GM18858 (cell line): Measurements from ENCODE around the gene CDC25C.

ENCODE experiments used
- ATAC-seq: cut with Tn5 transposase; IDR thresholded peaks from one replicate; pipeline ENCODE4 v1.9.1; 2021; ENCODE audit not compliant: unreplicated experiment

The CDC25C gene

DNA sequence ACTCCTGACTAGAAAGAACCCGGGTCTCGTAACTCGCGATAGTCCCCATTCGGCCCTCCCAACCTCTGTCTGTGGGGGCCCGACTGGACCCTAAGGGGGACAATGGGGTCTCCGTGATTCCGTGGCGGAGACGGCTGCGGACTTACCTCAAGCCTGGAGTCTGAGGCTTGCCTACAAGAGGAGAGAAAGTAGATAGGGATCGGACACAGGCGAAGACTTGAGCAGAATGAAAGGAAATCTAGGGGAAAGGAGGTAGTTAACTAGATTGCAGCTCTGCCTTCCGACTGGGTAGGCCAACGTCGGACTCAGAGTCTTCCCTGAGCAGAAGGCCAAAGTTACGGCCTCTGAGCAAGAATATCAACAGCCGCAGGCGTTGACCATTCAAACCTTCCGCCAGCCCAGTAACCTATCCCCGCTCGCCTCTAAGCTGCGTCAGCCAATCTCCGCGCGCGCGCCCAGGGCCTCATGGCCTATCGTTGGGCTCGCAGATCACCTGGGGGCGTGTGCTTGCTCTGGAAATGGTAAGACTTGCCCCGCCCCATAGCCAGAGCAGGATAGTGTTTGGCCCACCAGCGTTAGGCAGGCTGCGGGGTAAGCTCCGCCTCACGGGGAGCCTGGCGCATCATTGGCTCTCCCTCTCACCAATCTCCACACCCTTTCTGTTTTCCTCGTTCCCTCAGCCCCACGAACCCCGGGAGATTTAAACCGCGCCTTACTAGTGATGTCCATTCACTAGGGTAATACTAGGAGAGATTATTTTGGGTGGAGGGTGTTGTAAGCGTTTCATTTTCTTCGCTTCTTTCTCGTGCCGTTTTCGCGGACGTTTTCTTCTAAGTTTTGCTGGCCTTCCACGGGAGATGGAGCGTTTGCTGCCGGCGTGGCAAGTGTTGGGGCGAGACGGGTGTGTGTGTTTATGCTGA is at the start of gene CDC25C:
TSS of gene CDC25C (minus strand) at position 356 of the 920 bp plus-strand sequence. CDS start 624 bp downstream, outside the sequence.
- ATAC-seq: peak; percentile 96

DNA sequence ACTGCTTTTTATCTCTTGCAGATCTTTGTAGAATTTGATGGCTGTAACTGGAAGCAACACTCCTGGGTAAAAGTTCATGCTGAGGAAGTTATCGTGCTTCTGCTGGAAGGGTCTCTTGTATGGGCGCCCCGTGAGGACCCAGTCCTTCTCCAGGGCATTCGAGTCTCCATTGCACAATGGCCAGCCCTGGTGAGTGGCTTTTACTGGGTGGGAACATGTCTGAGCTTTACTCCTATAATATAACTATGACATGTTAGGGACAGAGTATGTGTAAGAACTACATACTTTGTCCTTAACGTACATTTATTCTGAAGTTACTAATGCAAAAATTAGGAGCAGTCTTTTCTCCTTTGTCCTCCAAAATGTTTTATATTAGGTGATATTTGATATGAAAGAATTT is 41.0 kb upstream of the CDC25C start:
- ATAC-seq: no peak

DNA sequence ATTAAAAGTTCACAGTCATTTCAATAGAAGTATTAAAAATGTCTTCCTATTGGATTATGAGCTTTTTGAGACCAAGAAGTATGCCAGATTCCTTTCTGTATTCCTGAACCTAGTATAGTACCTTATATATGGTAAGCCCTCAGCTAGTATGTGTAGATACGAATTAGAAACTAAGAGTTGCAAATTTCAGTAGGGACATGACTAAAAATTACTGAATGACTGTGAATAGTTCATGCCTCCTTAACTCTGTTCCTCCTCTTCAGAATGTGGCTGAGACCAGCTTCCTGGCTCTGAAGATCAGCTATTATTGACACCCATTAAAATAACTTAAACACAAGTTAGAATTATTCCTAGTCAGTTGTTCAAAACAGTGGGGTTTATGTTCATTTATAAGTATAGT is 40.6 kb upstream of the CDC25C start:
- peak; percentile 80 for ATAC-seq

DNA sequence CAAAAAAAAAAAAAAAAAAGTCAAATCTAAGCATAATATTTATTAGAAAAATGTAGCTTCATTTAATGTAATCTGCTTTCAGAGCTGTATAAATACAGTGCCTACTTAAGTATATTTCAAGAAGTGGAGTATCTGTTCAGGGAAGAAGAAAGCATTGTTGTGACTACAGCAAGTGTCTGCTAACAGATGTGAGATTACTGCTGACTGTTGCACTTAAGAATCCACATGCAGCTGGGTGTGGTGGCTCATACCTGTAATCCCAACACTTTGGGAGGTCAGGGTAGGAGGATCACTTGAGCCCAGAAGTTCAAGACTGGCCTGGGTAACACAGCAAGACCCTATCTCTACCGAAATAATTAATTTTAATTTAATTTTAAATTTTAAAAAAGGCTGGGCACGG is 39.9 kb upstream of the CDC25C start:
- ATAC-seq: no peak

DNA sequence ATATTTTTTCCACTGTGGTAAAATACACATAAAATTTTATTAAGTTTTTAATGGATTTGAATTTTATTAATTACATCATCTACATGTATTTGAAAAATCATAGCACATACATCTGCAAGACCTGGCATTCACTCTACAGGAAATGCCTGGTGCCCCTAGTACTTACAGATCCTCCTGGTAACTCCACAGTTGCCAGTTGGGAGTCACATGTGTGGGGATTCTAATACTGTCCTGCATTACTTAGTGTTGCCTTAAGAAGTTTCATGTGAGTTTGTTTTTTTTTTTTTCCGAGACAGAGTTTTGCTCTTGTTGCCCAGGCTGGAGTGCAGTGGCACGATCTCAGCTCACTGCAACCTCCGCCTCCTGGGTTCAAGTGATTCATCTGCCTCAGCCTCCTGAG is 38.9 kb upstream of the CDC25C start:
- ATAC-seq: no peak

DNA sequence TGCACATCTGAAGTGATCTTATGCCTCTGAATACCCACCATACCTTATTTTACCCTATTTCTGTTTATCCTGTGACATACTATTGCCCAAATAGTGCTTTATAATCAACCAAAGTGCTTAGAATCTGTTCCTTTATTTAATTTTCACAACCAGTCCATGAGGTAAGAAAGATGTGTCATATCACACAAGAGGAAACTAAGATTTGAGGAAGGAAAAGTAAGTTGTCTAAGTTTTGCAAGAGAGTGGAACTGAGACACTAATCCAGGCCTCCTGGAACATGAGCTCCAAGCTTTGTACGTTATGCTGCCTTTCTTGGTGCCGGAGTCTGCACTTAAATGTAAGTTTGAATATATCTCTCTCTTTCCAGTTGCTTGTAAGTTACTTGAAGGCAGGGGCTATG is 38.1 kb upstream of the CDC25C start:
- no peak for ATAC-seq

DNA sequence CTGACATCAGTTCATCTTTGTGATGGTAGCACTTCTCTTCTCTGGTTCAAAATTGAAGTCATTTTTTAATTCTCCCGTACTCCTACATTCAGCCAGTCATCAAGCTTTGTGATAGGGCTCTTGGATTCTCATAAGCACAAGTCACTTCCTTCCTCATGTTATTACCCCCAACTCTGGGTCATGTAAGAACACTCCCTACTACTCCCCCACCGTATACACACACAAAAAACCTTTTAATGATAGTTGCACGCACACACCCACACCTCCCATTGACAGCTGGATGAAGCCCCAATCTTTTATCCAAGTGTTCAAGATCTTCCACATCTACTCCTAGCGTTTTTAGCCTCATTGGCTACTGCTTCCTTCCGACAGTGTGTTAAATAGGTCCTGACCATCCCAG is 37.7 kb upstream of the CDC25C start:
- no peak for ATAC-seq

DNA sequence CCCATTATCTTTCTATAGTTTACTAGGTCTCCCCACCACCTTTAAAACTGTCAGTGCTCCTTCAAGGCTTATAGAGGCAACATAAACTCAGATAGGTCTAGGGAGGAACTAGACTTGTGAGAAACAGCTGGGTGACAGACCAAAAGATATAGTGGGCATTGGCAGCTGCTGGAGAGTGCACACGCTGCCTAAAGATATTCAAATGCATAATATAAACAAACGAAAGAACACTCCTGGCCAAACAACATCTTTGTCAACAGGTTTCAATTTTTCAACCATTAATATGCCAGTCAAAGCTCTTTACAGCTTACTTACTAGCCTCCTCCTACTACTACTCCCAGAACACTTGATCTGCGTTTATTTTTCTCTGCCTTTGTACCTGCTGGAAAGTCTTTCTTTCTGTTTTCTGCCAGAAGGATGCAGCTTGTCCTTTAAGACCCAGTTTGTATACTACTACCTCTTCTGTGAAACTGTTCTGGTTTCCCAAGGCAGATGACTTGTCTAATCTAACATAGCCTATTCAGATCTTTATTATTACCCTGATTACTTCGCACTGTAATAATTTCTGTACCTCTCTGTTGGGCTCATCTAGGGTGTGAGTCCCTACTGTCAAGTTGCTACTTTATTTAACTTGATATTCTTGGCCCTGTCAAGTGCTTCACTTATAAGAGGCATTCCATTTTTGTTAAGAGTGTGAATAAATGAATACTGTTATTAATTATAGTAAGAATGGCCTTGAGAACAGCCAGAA is 35.2 kb upstream of the CDC25C start:
- ATAC-seq: no peak

DNA sequence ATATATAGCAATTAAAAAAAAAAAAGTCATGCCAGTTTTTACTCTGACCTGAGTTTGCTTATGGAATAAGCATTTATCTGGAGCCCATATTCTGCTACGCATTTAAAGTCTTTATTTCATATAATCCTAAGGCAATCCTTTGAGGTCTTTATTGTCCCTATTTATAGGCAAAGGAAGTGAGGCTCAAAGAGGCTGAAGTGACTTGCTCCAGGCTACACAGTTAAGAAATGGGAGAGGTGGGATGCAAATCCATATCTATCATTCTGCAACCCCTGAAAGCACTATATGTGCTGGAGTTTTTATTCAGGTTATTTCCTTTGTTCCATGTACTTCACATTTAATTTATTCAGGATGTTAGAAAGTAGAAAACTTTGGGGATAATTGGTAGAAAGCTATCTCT is 33.0 kb upstream of the CDC25C start:
- no peak for ATAC-seq

DNA sequence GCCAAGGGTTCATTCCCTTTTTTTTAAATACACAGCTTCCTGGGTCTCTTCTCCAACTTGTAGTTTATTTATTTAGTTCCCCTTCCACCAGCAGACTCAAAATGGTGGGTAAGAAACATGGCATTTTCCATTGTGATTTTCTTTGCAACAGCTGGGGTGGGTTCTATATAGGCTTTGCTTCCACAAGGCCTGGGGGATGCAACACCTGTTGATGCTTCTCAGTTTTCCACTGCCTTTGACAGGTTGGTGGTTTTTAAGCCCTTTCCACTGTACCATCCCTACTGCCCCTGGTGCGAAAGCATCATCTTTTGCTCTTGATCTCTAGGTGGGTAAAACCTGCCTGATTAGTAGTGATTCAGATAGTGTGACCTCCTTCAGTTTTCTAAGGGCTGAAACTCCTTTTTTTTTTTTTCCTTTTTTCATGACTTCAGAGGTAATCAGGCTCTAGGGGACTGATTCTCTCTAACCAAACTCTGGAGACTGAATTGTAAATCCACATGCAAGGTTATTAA is 29.4 kb upstream of the CDC25C start:
- no peak for ATAC-seq

DNA sequence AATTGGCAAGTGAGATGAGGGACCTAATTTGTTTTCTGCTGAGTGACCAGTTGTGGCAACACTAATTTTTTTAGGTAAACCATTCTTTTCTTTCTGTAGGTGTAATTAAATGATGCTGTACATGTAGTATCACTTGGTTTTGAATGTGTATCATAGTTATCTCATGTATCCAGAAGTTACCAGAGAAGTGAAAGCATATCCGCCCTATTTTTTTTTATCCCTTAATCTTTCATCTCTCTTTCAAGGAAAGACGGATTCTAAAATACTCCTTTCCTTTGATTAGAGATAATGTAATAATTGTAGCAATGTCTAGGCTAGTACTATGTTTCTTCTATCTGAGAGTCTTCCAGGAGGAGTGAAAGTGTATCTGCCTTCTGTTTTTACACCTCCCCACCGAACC is 28.0 kb upstream of the CDC25C start:
- no peak for ATAC-seq

DNA sequence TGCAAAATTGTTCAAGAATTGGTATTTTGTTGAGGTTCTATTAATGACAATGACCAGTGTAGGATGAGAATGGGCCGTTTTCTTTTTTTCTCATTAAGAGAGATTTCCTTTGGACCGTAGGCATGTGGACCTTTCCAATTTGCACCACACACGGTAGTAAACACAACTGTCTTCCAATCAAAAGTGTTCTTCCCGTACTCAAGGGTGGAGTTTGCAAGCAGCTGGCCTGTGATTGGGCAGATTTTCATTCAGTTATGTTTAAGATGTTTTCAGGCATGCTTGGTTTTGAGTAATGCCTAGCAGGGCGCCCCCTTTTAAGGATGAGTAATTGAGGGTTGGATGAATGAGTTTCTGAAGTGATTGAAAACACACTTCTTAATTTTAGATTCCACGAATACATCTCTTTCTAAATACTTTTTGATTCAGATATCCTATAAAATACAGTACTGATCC is 23.3 kb upstream of the CDC25C start:
- ATAC-seq: peak; percentile 41

DNA sequence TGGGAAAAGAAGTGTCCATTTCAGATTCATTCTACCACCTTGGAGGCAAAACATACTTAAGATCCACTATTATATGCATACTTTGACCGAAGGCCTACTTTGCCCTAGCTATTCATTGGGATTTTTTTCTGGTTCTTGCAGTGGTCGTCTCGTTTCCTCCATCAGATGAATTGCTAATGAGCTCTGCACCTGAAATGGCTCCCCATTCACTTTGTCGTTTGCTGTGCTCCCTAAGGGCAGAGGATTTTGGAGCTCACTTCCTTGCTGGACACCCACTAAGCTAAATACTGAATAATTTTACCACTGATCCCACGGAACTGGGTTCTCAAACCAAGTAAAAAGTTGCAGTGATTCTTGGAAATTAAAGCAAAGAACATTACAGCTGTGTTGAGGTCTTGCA is 22.8 kb upstream of the CDC25C start:
- ATAC-seq: no peak

DNA sequence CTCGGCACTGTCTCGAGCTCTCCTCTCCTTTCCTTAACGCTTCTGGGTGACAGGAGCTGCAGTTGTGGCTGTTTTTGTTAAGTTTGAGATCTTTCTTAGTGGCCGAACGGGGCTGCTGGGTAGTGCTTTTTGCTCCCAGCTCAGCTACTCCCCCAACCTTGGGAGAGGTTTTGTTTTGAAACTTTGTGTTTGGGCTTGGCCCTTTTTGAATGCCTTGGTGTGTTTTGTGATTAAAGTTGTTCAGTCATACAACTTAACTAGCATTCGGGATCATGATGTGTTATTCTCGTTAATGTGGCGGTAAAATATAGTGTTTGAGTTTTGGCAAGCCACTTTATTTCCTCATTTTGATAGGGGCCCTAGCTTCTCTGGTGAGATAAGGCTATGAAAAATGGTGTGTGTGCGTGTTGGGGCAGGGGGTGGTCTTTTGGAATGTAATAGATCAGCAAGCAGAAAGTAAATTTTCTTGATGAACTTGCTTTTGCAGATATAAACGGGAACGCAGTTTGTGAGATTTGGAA is 22.0 kb upstream of the CDC25C start:
- no peak for ATAC-seq

DNA sequence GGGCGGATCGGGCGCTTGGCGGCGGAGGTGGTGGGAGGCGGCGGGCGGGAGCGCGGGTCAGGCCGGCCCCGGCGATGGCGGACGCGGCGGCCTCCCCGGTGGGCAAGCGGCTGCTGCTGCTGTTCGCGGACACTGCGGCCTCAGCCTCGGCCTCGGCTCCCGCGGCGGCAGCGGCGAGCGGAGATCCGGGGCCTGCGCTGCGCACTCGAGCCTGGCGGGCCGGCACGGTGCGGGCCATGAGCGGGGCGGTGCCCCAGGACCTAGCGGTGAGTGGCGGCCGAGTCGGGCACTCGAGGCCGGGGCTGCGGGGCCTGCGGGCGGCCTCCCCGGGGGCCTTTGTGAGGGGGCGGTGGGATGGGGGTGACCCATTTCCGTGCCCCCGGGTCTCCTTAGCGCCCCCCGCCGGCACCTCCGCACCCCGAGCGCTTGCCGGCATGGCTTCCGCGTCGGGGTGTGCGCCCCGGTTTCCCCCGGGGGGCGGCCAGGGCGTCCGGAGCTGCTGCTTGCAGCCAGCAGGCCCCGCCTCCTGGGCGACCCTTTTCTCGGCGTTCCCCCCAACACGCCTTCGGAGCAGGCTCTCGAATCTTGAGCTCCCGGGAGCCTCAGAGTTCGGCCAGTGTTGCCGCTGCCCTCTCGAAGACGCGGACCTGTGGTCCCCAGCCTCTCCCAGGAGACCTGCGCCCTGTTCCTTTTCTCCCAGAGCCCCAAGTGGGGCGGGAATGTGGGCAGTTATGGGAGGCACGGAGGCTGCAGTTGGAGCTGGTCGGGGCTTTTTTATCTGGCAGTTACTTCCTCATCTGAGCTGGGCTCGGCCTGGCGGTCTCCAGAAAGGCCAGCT is 21.3 kb upstream of the CDC25C start:
- ATAC-seq: no peak

DNA sequence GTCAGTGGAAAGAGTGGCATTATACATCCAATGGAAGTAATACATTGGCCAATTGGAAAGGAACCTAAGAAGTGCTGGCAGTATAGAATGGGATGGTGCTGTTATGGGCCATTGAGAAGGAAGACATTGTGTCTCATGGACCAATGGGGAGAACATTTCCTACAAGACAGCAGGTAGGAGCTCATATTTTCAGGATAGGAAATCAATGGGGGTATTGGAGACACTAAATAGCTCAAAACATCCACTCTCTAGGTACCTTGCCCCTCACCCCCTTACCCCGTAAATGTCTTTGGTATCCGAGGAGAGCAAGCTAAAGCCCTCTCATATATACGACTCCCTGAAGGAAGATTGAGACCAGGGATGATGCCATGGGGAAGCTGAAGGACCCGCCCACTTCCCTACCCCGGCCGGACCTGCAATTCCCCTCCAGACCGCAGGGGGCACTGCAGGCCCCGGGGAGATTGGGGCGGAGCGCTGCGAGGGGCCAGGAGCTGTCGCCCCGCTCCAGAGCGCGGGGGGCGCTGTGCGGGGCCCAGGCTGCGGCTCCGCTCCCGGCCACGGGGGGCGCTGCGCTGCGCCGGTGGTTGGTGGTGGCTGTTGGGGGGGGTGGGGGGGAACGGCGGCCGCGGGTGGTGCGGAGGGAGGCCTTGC is 20.6 kb upstream of the CDC25C start, which contains the start of gene KDM3B:
TSS of gene KDM3B (plus strand) at position 615 of the 651 bp plus-strand sequence. CDS start 111 bp downstream, outside the sequence.
- no peak for ATAC-seq

DNA sequence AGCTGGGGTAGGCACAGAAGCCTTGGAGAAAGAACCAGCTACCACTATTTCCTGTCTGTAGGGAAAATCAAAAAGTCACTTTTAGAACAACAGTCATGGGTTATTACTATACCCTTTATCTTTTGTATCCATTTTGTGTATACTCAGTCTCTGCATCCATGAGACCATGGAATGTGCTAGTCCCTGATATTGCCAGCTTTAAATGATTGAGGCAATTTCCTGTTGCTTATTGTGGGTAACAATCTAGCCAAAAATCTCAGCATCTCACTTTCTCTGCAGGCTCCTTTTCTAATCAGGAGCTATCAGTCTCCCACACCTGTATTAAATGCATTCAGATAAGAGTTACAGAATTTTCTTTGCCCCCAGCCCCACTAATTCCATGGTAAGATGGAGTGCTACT is 19.9 kb upstream of the CDC25C start:
- ATAC-seq: no peak

DNA sequence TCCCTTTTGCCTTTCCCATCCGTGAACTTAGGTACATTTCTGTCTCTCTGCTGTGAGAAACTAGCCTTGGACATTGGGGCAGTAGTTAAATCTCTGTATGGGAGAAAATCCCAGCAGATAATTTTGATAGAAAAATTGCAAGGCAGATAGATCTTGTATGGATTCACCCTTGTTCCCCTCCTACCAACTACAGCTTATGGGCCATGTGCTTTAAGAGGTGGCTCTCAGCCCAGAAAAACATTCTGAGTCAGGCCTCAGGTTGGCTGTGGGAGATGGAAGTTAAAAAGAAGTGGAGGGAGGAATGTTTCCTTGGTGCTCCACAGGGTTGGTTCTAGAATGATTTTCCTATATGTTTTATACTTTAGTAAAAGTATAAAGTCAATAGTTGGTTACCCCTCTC is 19.5 kb upstream of the CDC25C start:
- ATAC-seq: no peak

DNA sequence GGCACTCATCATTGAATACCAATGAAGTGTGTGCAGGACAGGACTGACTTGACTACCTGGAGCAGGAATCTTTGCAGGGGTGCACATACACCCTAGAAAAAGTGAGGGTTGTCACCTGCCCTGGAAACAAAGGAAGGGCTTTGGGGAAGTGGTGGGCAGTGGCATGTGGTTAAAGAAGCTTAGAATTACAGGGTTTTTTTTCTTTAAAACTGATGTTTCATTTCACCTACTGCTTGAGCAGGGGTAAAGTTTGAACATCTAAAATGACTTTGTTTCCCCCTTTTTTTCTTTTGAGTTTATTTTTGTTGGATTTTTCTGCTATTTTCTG is 18.9 kb upstream of the CDC25C start:
- no peak for ATAC-seq

DNA sequence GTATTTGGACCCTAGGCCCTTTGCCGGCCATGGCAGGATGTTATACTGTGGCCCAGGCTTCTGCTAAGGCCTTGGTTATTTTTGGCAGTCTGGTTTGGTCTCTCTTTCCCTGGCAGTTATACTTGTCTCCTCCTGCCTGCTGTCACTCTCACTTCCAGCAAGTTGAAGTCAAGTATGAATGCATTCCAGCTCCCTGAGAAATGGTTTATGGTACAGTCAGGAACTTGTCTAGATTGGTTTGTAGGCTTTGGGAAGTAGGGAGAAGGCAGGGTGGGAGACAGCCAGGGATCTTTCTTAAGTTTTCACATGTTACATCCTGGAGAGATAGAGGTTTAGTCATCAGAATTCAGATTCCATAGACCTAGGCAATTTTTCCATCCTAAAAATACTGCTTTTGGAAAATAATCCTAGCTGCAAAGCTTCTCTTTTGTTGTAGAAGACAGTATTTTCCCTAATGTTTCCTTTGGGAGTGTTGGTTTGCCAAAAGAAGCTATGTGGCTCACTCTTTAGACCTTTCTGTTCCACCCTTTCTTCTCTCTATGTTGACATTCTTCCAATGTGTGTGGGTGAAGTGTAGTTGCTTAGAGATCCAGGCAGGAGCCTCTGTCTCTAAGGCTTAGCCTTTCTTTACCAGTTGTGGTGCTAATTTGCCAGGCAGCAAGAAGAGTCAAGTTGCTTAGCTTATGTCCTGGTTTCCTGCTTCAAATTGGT is 18.4 kb upstream of the CDC25C start:
- no peak for ATAC-seq
